MM.1S (cell line): ENCODE results near the gene YWHAG.

Source experiments
- CTCF ChIP-seq: fragments of 300-600 bp; sonication (generic); IDR thresholded peaks from 2 replicates; pipeline ENCODE4 v1.5.1; 2016; ENCODE audit warnings: antibody characterized with exemption, low read length, mixed read lengths
- EZH2phosphoT487 ChIP-seq: fragments of 300-600 bp; sonication (generic); IDR thresholded peaks from 2 replicates; pipeline ENCODE4 v1.6.1; 2018; ENCODE audit warnings: antibody characterized with exemption, low read length

GRCh38 chr7:76333511-76334101 lies 25.2 kb downstream of the YWHAG start:
- no peak for TF ChIP-seq CTCF
- TF ChIP-seq EZH2phosphoT487: no peak
